HUDEP-2 (cell line): Measurements from ENCODE around the gene TMEM225B.
"Not testable (repeated sequence)": the region's sequence is repeated elsewhere in the genome, so short reads cannot be mapped to it uniquely, and the experiment has no call there.

ENCODE experiments used
- DNase-seq, 76 experiments: peaks; one replicate each; lab custom pipeline; 2025; ENCODE audit not compliant: unreplicated experiment in 76 of 76; lab: John Stamatoyannopoulos, UW

TMEM225B gene

GRCh38 chr7:99576251-99576650 is 21.8 kb upstream of the TMEM225B start:
- no peak for DNase-seq

- DNase-seq = no peak
Measured at GRCh38 chr7:99579281-99579955, 18.6 kb upstream of the TMEM225B start.

GRCh38 chr7:99579956-99580777 is 17.9 kb upstream of the TMEM225B start:
- peak in 1 of 76 experiments; percentile 4 for DNase-seq

GRCh38 chr7:99580778-99581332 is 17.2 kb upstream of the TMEM225B start:
- not testable (repeated sequence) for DNase-seq

GRCh38 chr7:99588868-99589267 is 9.2 kb upstream of the TMEM225B start:
- DNase-seq = no peak

- no peak for DNase-seq
Measured at GRCh38 chr7:99594948-99595745, 2.9 kb upstream of the TMEM225B start.

- DNase-seq = no peak
Measured at GRCh38 chr7:99596408-99596955, 1.6 kb upstream of the TMEM225B start.

- no peak for DNase-seq
Measured at GRCh38 chr7:99599836-99600235, 1.8 kb downstream of the TMEM225B start.

- DNase-seq = no peak
Measured at GRCh38 chr7:99601656-99602310, 3.7 kb downstream of the TMEM225B start.

GRCh38 chr7:99605527-99605926 is 7.5 kb downstream of the TMEM225B start:
- DNase-seq = no peak

GRCh38 chr7:99606531-99606930 is 8.5 kb downstream of the TMEM225B start:
- no peak for DNase-seq

- no peak for DNase-seq
Measured at GRCh38 chr7:99607548-99607947, 9.5 kb downstream of the TMEM225B start.

GRCh38 chr7:99614495-99614894 is 16.4 kb downstream of the TMEM225B start:
- DNase-seq = no peak

GRCh38 chr7:99615989-99616358 is 17.9 kb downstream of the TMEM225B start:
- peak in 1 of 76 experiments; percentile 27 for DNase-seq

- DNase-seq = peak; percentile 17 to 92 (median 83)
Measured at GRCh38 chr7:99616359-99617191, 18.5 kb downstream of the TMEM225B start, which contains the start of gene ZSCAN25. Gene ZSCAN25 (plus strand): TSS chr7:99616946. CDS start chr7:99619607, 2,661 bp downstream.

GRCh38 chr7:99617192-99617781 is 19.2 kb downstream of the TMEM225B start:
- peak in 1 of 76 experiments; percentile 2 for DNase-seq

- DNase-seq = no peak
Measured at GRCh38 chr7:99618726-99619125, 20.7 kb downstream of the TMEM225B start.

- DNase-seq = no peak
Measured at GRCh38 chr7:99619571-99620130, 21.6 kb downstream of the TMEM225B start.
